Endodermal cell (in vitro differentiated cells): ENCODE results near the gene C1QL2. TPM values are rescaled to one million over a fixed set of nuclear protein-coding genes. Genes with fewer than 3 reads are reported as not detected.

Experiments used
- DNase-seq: peaks from one replicate; pipeline ENCODE4 v3.0.0-alpha.2; 2017
- H3K27ac ChIP-seq: 2 replicates; pipeline ENCODE4 v1.5.1; 2013; ENCODE audit warnings: mild to moderate bottlenecking, low read depth, low read length, moderate library complexity
- H3K27me3 ChIP-seq: 2 replicates; pipeline ENCODE4 v1.6.1; 2013; ENCODE audit warnings: mild to moderate bottlenecking, low read length, moderate library complexity; ENCODE audit not compliant: insufficient read depth, control insufficient read depth, poor library complexity, severe bottlenecking
- H3K36me3 ChIP-seq: 2 replicates; pipeline ENCODE4 v1.7.0; 2013; ENCODE audit warnings: mild to moderate bottlenecking, low read length, moderate library complexity; ENCODE audit not compliant: control insufficient read depth, insufficient read depth
- H3K4me1 ChIP-seq: one replicate; pipeline ENCODE4 v1.7.0; 2013; ENCODE audit warnings: low read length; ENCODE audit not compliant: control insufficient read depth, insufficient read depth
- H3K4me3 ChIP-seq: 2 replicates; pipeline ENCODE4 v1.5.1; 2013; ENCODE audit warnings: mild to moderate bottlenecking, low read length, moderate library complexity
- H3K9ac ChIP-seq: 2 replicates; pipeline ENCODE4 v1.6.1; 2013; ENCODE audit warnings: mild to moderate bottlenecking, low read length, moderate library complexity; ENCODE audit not compliant: poor library complexity, severe bottlenecking; ENCODE audit errors: extremely low read depth
- H3K9me3 ChIP-seq: 2 replicates; pipeline ENCODE4 v1.6.1; 2013; ENCODE audit warnings: mild to moderate bottlenecking, low read length, moderate library complexity; ENCODE audit not compliant: control insufficient read depth
- H3K27ac Mint-ChIP-seq: 2 replicates; pipeline ENCODE4 v1.8.0; 2020; ENCODE audit warnings: mixed read lengths
- H3K27me3 Mint-ChIP-seq: 2 replicates; pipeline ENCODE4 v1.8.0; 2021; ENCODE audit warnings: mild to moderate bottlenecking, mixed read lengths; ENCODE audit not compliant: insufficient read depth
- H3K36me3 Mint-ChIP-seq: 2 replicates; pipeline ENCODE4 v1.8.0; 2020; ENCODE audit warnings: low read depth, mixed read lengths
- H3K4me1 Mint-ChIP-seq: 2 replicates; pipeline ENCODE4 v1.8.0; 2020; ENCODE audit warnings: mixed read lengths
- H3K4me3 Mint-ChIP-seq: 2 replicates; pipeline ENCODE4 v1.8.0; 2020; ENCODE audit warnings: mild to moderate bottlenecking, moderate library complexity, mixed read lengths
- H3K9me3 Mint-ChIP-seq: 2 replicates; pipeline ENCODE4 v1.8.0; 2020; ENCODE audit warnings: mild to moderate bottlenecking, mixed read lengths
- CTCF ChIP-seq: fragments of 200-600 bp; sonication (generic); conservative IDR thresholded peaks from 2 replicates; pipeline ENCODE4 v1.5.0; 2021; ENCODE audit warnings: antibody characterized with exemption, mild to moderate bottlenecking
- WGBS, 2 experiments: methylation state at CpG; one replicate each; pipeline versions ENCODE4 v1.1.5 to v1.1.7; 2013; ENCODE audit warnings: missing lambda C conversion rate in 2 of 2, mixed read lengths in 1 of 2; ENCODE audit not compliant: insufficient coverage in 1 of 2, insufficient read length in 1 of 2; 5-methylcytosine and 5-hydroxymethylcytosine counted together
- total RNA-seq, 2 donors: library from RNA; stranded (reverse); fragmentation: NEBNext Ultra II Directional in 1 of 2; extraction: Animal tissue kit (Norgen Biotek cat#: 25700) in 1 of 2; gene quantifications; 2 replicates in 1 of 2; 3 replicates in 1 of 2; pipeline ENCODE4 v1.2.1, GENCODE V29; 2021

The C1QL2 gene
- total RNA-seq, 2 donors from 2014 or later: not detected

- WGBS, 2 experiments: 80 to 86% methylated on average over 9 to 11 of the region's 11 CpGs
- DNase-seq: no peak
- Histone ChIP-seq H3K9me3 (no peaks in the 10 kb centered on the region), H3K27me3 (no peaks in the 10 kb centered on the region), H3K27ac (no peak overlapping the region), H3K9ac (no peak overlapping the region), H3K36me3 (no peaks in the 10 kb centered on the region), H3K4me3 (no peak overlapping the region), H3K4me1 (no peaks in the 10 kb centered on the region)
- no peak overlapping the region for H3K4me3 Mint-ChIP-seq
- H3K4me1 Mint-ChIP-seq: peaks cover 4% of the 10 kb centered on the region
- H3K27me3 Mint-ChIP-seq: peaks cover 20% of the 10 kb centered on the region
- no peak overlapping the region for H3K27ac Mint-ChIP-seq
- no peaks in the 10 kb centered on the region for H3K36me3 Mint-ChIP-seq
- no peak for TF ChIP-seq CTCF
- no peaks in the 10 kb centered on the region for H3K9me3 Mint-ChIP-seq
These were observed 15.7 kb downstream of the C1QL2 start for GRCh38 chr2:119142824-119143223.

- H3K27me3 ChIP-seq: no peaks in the 10 kb centered on the region
- peaks cover 25% of the 10 kb centered on the region for H3K27me3 Mint-ChIP-seq
- H3K4me3 ChIP-seq: no peak overlapping the region
- no peaks in the 10 kb centered on the region for H3K36me3 ChIP-seq
- H3K27ac Mint-ChIP-seq: no peak overlapping the region
- DNase-seq: no peak
- no peaks in the 10 kb centered on the region for H3K9me3 Mint-ChIP-seq
- TF ChIP-seq CTCF: no peak
- H3K9me3 ChIP-seq: no peaks in the 10 kb centered on the region
- H3K4me3 Mint-ChIP-seq: no peak overlapping the region
- no peaks in the 10 kb centered on the region for H3K4me1 Mint-ChIP-seq
- H3K9ac ChIP-seq: no peak overlapping the region
- H3K36me3 Mint-ChIP-seq: no peaks in the 10 kb centered on the region
- H3K27ac ChIP-seq: no peak overlapping the region
- no peaks in the 10 kb centered on the region for H3K4me1 ChIP-seq
- WGBS, 2 experiments: 67 to 81% methylated on average over 7 to 11 of the region's 11 CpGs
These were observed 21.0 kb downstream of the C1QL2 start for GRCh38 chr2:119137502-119137901.

- Histone ChIP-seq H3K9ac (no peak overlapping the region), H3K4me3 (no peak overlapping the region), H3K4me1 (no peaks in the 10 kb centered on the region), H3K9me3 (no peaks in the 10 kb centered on the region), H3K27me3 (no peaks in the 10 kb centered on the region), H3K27ac (no peak overlapping the region), H3K36me3 (no peaks in the 10 kb centered on the region)
- Mint-ChIP-seq H3K9me3 (no peaks in the 10 kb centered on the region), H3K4me3 (no peak overlapping the region), H3K27me3 (peaks cover 21% of the 10 kb centered on the region), H3K27ac (no peak overlapping the region), H3K4me1 (no peaks in the 10 kb centered on the region), H3K36me3 (no peaks in the 10 kb centered on the region)
- TF ChIP-seq CTCF: no peak
- WGBS, 2 experiments: 88 to 91% methylated on average over 4 to 8 of the region's 8 CpGs
- no peak for DNase-seq
These were observed 21.7 kb downstream of the C1QL2 start for GRCh38 chr2:119136872-119137271.
